GM12872 (cell line): ENCODE measurements around the gene EVC.

Experiments
- TF ChIP-seq, protein P1 (sequence below): IDR thresholded peaks from 3 replicates; pipeline ENCODE4 v1.5.1; 2011; ENCODE audit warnings: low read depth, mild to moderate bottlenecking, low read length, moderate library complexity; ENCODE audit not compliant: insufficient read depth

EVC gene

DNA sequence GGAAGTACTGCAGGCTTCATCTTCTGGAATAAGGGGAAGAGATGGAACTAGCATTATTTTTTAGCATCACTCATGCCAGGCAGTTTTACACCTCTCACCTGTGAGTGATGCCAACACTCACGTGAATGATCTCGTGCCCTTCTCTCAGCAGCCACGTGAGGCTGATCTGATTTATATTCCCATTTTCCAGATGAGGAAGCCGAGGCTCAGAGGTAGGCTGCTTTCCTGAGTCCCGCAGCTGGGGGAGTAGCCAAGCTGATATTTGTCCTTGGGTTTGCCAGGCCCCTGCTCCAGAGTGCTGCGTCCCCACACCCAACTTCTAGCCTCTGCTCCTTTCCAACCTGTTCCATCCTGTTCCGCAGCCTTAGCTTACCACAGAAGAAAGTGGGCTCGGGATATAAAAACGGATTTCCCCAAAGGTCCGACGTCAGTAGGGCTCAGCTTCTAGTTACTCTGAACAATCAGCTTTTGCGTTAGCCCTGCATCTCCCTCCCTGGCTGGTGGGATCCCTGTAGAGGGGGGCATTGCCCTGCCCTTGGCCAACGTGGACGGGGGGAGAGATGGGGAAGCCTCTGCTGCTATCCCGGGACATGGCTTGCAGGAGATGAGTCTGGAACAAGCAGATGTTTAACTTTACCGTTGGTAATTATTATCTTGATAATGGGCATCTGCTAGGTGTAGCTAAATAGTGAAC lies 9.3 kb downstream of the EVC start:
- TF ChIP-seq, protein P1, sequence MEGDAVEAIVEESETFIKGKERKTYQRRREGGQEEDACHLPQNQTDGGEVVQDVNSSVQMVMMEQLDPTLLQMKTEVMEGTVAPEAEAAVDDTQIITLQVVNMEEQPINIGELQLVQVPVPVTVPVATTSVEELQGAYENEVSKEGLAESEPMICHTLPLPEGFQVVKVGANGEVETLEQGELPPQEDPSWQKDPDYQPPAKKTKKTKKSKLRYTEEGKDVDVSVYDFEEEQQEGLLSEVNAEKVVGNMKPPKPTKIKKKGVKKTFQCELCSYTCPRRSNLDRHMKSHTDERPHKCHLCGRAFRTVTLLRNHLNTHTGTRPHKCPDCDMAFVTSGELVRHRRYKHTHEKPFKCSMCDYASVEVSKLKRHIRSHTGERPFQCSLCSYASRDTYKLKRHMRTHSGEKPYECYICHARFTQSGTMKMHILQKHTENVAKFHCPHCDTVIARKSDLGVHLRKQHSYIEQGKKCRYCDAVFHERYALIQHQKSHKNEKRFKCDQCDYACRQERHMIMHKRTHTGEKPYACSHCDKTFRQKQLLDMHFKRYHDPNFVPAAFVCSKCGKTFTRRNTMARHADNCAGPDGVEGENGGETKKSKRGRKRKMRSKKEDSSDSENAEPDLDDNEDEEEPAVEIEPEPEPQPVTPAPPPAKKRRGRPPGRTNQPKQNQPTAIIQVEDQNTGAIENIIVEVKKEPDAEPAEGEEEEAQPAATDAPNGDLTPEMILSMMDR, result no peak

DNA sequence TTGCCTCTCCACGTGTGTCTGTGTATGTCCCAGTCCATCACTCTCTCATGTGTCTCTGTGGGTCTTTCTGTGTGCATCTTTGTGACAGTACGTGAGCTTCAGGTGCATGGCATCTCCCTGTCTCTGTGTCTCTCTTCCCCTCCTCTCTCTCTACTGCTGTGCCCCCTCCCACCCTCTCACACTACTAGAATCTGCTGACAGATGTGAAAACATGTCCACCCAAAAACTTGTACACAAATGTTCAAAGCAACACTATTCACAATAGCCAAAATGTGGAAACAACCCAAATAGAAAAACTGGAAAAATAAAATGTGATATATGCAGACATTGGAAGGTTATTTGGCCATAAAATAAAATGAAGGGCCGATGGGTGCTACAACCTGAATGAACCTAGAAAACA lies 10.0 kb downstream of the EVC start:
- TF ChIP-seq, protein P1, result no peak

DNA sequence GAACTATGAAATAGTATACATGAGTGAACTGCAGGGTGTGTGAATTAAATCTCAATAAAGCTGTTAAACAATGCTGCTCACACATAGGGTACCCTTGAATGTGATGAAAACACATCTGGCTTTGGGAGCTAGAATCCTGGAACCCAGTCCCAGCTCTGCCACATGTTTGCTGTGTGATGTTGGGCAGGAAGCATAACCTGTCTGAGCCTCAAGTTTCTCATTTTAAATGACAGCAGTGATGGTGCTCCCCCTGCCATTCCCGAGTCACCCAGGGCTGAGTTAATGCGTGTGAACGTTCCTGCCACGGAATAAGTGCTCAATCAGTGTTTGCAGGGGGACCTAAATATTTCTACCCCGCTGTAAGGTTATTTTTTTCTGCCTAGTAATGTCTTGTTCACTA lies 10.9 kb downstream of the EVC start:
- TF ChIP-seq, protein P1, result no peak

DNA sequence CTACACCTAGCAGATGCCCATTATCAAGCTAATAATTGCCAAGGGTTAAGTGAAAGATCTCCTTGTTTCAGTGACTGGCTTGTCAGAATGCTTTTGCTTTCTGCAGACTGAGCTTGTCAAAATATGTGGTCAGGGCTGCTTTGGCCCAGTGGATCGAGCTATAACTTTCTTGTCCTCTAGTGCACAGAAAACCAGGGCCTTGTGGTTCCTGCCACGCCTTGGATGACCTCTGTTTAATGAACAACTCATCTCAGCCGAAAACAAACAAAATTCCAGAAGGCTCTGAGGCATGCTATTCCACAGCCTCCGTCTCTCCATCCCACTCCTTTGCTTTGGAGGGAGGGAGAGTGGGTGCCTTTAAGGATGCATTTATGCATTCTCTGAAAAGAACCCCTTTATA lies 11.3 kb downstream of the EVC start:
- TF ChIP-seq, protein P1, result no peak

DNA sequence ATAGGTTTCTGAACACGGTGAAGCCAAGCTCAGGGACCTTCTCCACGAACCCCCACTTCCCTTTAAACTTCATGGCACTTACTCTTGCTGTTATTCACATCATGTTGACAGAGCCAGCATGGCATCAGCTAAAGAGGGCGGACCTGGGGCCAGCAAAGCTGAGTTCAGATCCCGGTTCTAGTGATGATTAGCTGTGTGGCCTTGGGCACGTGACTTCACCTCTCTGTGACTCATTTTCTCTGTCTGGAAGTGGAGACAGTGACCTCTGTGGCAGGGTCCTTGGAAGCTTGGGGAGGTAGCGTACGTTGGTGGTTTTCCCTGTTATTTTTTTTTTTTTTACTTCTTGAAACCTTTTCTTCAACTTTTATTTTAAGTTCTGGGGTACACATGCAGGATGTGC lies 13.4 kb downstream of the EVC start:
- TF ChIP-seq, protein P1, result no peak

DNA sequence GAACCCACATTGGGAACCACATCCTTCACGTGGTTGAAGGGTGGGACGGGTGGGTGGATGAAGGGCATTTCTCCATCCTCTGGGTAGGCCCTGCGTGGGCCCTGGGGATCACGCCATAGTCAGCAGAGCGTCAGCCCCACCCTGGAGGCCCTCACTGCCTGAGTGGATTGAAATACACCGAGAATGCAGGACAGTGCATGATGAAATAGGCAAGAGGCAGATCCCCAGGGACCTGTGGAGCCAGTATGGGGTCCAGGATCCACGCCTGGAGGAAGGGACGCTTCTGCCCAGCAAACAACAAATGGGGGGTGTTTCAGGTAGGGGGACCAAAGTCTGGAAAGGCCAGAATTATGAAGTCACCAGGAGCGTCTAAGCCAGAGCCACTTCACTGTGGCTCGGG lies 19.4 kb downstream of the EVC start:
- TF ChIP-seq, protein P1, result no peak

DNA sequence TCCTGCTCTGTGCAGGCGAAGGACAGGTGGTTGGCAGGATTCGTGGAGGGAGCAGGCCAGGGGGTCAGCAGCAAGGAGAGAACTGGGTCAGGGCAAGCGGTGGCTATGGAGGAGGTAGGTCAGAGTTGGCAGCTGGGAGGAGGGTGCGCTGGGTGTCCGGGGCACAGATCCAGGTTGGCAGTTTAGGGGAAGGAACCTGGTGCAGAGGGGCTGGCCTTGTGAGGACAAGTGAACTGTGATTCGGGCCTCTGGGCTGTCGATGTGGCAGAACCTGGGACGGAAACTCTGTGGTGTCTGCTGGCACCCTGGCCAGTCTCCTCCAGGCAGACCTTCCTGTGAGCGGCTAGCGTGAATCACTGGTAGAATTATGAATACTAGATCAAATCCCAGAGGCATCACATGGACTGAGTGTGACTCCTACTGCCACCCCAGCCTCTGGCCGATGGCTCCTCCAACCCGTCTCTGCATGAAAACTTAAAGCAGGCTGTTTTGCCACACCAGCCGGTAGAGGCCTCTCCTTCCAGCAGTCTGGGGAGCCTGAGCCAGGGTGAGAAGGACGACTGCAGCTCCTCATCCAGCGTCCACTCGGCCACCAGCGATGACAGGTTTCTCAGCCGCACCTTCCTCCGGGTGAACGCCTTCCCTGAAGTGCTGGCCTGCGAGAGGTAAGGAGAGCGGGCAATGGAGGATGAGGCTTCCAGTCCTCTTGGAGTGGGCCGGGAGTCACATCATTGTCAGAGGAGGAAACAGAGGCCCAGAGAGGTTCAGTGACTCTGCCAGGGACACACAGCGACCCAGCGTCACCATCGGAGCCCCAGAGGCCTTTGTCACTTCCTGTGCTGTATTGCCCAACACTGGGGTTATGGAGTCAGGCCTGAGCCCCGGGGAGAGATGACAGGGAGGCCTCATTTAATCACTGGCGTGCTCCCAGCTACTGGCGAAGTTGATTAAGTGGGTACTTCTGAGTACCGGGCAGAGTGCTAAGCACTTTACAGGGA lies 20.3 kb downstream of the EVC start:
- TF ChIP-seq, protein P1, result no peak
